SK-N-SH treated with all-trans-retinoic acid at 6 μM for 48 hours (cell line): ENCODE measurements around the gene SOX13.

Experiments used
- ESRRG ChIP-seq: fragments of 250-450 bp; sonication (Bioruptor Pico); IDR thresholded peaks from 2 replicates; pipeline ENCODE4 v1.6.1; 2021; ENCODE audit warnings: mild to moderate bottlenecking
- GLIS3 ChIP-seq: fragments of 250-450 bp; sonication (Bioruptor Pico); IDR thresholded peaks from 2 replicates; pipeline ENCODE4 v1.5.0; 2020; ENCODE audit warnings: mild to moderate bottlenecking, moderate library complexity
- ISL1 ChIP-seq: fragments of 250-450 bp; sonication (Bioruptor Pico); IDR thresholded peaks from 2 replicates; pipeline ENCODE4 v2.1.2; 2022; ENCODE audit warnings: mild to moderate bottlenecking, moderate library complexity
- RARB ChIP-seq: fragments of 250-450 bp; sonication (Bioruptor Pico); IDR thresholded peaks from 2 replicates; pipeline ENCODE4 v1.8.0; 2021; ENCODE audit warnings: mild to moderate bottlenecking, moderate library complexity
- SNAI2 ChIP-seq: fragments of 250-450 bp; sonication (Bioruptor Pico); IDR thresholded peaks from 2 replicates; pipeline ENCODE4 v1.5.0; 2020; ENCODE audit warnings: mild to moderate bottlenecking, moderate library complexity
- TOX ChIP-seq: fragments of 250-450 bp; sonication (Bioruptor Pico); IDR thresholded peaks from 2 replicates; pipeline ENCODE4 v1.8.0; 2021; ENCODE audit warnings: mild to moderate bottlenecking, moderate library complexity, borderline replicate concordance
- ZC3H10 ChIP-seq: fragments of 250-450 bp; sonication (Bioruptor Pico); IDR thresholded peaks from 2 replicates; pipeline ENCODE4 v1.5.1; 2021; ENCODE audit warnings: mild to moderate bottlenecking, moderate library complexity
- ZFP3 ChIP-seq: fragments of 250-450 bp; sonication (Bioruptor Pico); IDR thresholded peaks from 2 replicates; pipeline ENCODE4 v1.5.0; 2020; ENCODE audit warnings: mild to moderate bottlenecking, moderate library complexity
- ZFP30 ChIP-seq: fragments of 450-650 bp; formaldehyde crosslinking; IDR thresholded peaks from 2 replicates; pipeline ENCODE4 v1.5.0; 2022; ENCODE audit warnings: mild to moderate bottlenecking, moderate library complexity
- ZNF565 ChIP-seq: fragments of 450-650 bp; formaldehyde crosslinking; conservative IDR thresholded peaks from 2 replicates; pipeline ENCODE4 v1.5.0; 2020; ENCODE audit warnings: low read depth, mild to moderate bottlenecking, moderate library complexity
- ZNF70 ChIP-seq: fragments of 450-650 bp; formaldehyde crosslinking; IDR thresholded peaks from 2 replicates; pipeline ENCODE4 v1.5.0; 2020; ENCODE audit warnings: mild to moderate bottlenecking, moderate library complexity
- TF ChIP-seq, protein P1 (sequence below): fragments of 250-450 bp; sonication (Bioruptor Pico); IDR thresholded peaks from 2 replicates; pipeline ENCODE4 v1.5.1; 2020; ENCODE audit warnings: low read depth, mild to moderate bottlenecking, moderate library complexity

GRCh38 chr1:204093781-204094180 is 20.9 kb downstream of the SOX13 start:
- TF ChIP-seq ESRRG (CRISPR knock-in tag) (no peak), ZFP3 (CRISPR knock-in tag) (no peak), ZNF70 (CRISPR knock-in tag) (no peak), ZNF565 (CRISPR knock-in tag) (no peak), SNAI2 (CRISPR knock-in tag) (no peak), ZFP30 (CRISPR knock-in tag) (no peak), ISL1 (no peak), ZC3H10 (CRISPR knock-in tag) (no peak), RARB (CRISPR knock-in tag) (no peak), TOX (CRISPR knock-in tag) (no peak), GLIS3 (CRISPR knock-in tag) (no peak)
- TF ChIP-seq, protein P1, sequence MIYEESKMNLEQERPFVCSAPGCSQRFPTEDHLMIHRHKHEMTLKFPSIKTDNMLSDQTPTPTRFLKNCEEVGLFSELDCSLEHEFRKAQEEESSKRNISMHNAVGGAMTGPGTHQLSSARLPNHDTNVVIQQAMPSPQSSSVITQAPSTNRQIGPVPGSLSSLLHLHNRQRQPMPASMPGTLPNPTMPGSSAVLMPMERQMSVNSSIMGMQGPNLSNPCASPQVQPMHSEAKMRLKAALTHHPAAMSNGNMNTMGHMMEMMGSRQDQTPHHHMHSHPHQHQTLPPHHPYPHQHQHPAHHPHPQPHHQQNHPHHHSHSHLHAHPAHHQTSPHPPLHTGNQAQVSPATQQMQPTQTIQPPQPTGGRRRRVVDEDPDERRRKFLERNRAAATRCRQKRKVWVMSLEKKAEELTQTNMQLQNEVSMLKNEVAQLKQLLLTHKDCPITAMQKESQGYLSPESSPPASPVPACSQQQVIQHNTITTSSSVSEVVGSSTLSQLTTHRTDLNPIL (CRISPR knock-in tag), result no peak
